ENCODE measurements around the gene IL7R. TPM values are rescaled to one million over a fixed set of nuclear protein-coding genes. Genes with fewer than 3 reads are reported as not detected.

Gene IL7R
- total RNA-seq, 2 donors from 2014 or later, result 3.1 to 3.2 TPM

- Histone ChIP-seq H3K36me3 (no peaks in the 10 kb centered on the region), H3K4me1 (peaks cover 0 to 8% of the 10 kb centered on the region in 2 donors), H3K9me3 (peaks cover 0 to 4% of the 10 kb centered on the region in 2 donors), H3K4me3 (no peak overlapping the region), H3K27ac (no peak overlapping the region), H3K27me3 (no peaks in the 10 kb centered on the region)
- no peak for TF ChIP-seq CTCF (IDR thresholded peaks at IDR 0.05)
- no peak for DNase-seq (ENCODE audit: low spot score)
Observed at GRCh38 chr5:35847961-35848360, 8.7 kb upstream of the IL7R start.

GRCh38 chr5:35849860-35850259 is 6.8 kb upstream of the IL7R start:
- Histone ChIP-seq H3K27me3 (no peaks in the 10 kb centered on the region), H3K4me1 (peaks cover 0 to 8% of the 10 kb centered on the region in 2 donors), H3K27ac (no peak overlapping the region), H3K4me3 (no peak overlapping the region), H3K9me3 (peaks cover 0 to 4% of the 10 kb centered on the region in 2 donors), H3K36me3 (no peaks in the 10 kb centered on the region)
- no peak for TF ChIP-seq CTCF (IDR thresholded peaks at IDR 0.05)
- no peak for DNase-seq (ENCODE audit: low spot score)

DNA sequence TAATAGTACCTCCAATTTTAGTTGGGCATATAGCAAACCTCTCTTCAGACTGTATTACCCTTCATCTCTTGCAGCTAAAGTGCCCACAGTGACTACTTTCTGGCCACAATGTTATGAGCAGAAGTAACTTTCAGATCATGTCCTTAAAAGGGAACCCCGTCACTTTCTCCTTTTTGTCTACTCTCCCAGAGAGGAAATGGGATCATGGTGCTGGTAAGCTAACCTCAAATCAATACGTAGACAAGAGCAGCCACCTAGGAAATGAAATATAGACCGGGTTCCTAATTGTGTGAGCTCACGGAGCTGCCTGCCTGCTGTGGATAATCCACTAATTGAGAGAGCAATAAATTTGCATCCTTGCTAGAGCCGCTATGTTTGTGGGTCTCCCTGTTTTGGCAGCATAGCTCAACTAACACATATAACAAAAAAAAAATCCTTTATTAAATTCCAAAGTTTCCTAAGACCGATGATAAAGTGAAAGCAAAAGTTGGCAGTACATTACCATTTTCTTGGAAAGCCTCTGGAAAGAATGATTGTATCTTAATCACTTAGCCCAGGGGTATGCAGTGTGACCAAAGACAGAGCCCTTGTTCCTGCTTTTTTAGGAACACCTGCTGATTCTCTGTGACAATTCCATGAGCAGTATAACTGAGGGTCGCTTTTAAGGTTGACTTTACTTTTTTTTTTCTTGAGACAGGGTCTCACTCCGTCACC is 5.6 kb upstream of the IL7R start:
- Histone ChIP-seq H3K9me3 (no peaks in the 10 kb centered on the region), H3K4me1 (peaks cover 0 to 8% of the 10 kb centered on the region in 2 donors), H3K27ac (no peak overlapping the region), H3K4me3 (no peak overlapping the region), H3K36me3 (no peaks in the 10 kb centered on the region), H3K27me3 (no peaks in the 10 kb centered on the region)
- DNase-seq (ENCODE audit: low spot score), result no peak
- no peak for TF ChIP-seq CTCF (IDR thresholded peaks at IDR 0.05)

GRCh38 chr5:35852084-35852734 is 4.5 kb upstream of the IL7R start:
- no peak for DNase-seq (ENCODE audit: low spot score)
- Histone ChIP-seq H3K9me3 (no peaks in the 10 kb centered on the region), H3K27me3 (no peaks in the 10 kb centered on the region), H3K36me3 (no peaks in the 10 kb centered on the region), H3K4me1 (peaks cover 0 to 8% of the 10 kb centered on the region in 2 donors), H3K27ac (no peak overlapping the region), H3K4me3 (no peak overlapping the region)
- TF ChIP-seq CTCF (IDR thresholded peaks at IDR 0.05), result no peak

- no peak for DNase-seq (ENCODE audit: low spot score)
- H3K4me1 ChIP-seq, result peaks cover 0 to 8% of the 10 kb centered on the region in 2 donors
- H3K27ac ChIP-seq, result no peak overlapping the region
- H3K9me3 ChIP-seq, result no peaks in the 10 kb centered on the region
- TF ChIP-seq CTCF (IDR thresholded peaks at IDR 0.05), result no peak
- no peak overlapping the region for H3K4me3 ChIP-seq
- no peaks in the 10 kb centered on the region for H3K27me3 ChIP-seq
- no peaks in the 10 kb centered on the region for H3K36me3 ChIP-seq
Observed at GRCh38 chr5:35852773-35853172, 3.9 kb upstream of the IL7R start.
